NCI-H226 (cell line): Measurements from ENCODE around the gene EFNB1.
A peak's percentile ranks its signal among the peaks of the same experiment; 100 is the strongest.

Experiments used
- DNase-seq: peaks from one replicate; pipeline ENCODE4 v3.0.0-alpha.2; 2015

The EFNB1 gene

GRCh38 chrX:68827848-68828624 lies 785 bp upstream of the EFNB1 start:
- peak; percentile 65 for DNase-seq

DNA sequence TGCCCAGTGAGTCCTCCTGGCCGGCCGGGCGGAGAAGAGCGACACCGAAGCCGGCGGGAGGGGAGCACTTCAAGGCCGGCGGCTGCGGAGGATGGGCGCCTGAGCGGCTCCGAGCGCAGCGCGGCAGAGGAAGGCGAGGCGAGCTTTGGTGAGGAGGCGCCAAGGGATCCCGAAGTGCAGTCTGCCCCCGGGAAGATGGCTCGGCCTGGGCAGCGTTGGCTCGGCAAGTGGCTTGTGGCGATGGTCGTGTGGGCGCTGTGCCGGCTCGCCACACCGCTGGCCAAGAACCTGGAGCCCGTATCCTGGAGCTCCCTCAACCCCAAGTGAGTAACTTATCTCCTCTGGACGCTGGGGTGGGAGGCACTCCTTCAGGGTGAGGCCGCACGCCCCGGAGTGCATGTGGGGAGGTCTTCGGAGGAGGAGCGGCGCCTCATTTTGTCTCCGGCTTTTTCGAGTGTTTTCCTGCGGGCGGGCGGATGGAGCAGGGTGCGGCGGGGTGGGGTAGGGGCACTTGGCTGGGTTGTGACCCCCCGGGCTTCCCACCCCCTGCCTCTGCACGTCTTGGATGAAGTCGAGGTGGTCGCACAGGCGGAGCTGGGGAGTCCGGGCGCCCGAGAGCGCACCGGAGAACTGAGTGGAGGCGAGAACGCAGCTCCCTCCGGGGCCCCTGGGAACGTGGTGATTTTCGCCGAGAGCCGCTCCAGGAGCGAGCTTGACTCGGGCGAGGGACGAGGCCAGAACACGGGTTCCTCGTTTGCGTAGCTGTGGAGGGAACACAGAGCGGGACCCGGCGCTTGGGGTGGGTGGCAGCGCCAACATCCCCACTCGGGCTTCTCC lies 979 bp downstream of the EFNB1 start:
- DNase-seq, result no peak

DNA sequence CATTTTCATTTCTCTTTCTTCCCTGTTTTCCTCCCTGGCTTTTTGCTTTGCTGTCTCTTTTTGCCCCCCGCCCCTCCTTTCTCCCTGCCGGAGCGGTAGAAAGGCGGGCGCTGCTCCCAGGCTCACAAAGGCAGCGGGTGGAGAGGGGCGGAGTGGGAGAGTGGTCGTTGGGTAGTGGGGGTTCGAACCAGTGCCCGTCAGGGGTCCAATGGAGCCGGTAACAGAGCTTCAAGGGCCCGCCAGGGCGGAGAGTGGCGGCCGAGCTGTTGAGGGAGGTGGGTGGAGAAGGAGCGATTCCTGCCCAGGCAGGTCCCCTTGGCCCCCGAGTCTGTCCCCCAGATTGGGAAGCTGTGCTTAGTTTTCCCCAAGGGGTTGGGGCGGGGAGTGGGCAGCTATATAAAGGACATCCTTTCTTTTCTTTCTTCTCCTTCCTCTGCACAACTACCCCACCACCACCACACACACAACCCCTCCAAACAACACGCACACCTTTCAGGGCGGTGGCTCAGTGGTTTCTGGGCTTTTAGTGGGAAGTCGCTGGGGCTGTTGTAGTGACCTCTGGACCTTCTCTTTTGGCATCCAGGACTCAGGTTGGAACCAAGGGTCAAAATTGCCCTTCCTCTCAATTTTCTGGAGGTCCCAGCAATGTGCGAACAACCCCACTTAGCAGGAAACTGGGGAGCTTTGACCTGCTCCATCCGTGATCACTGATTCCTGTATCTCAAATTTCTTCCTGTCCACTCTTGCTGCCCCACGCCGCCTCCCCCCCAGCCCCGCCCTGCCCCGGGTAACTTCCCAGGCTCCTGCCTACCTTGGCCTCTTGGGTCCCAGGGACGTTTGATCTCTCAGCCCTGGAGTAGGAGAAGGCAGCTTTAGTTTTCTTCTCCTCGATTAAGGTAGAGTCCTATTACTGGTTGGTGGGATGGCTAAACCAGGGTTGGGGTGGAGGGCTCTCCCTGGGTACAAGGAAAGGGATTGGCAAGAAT lies 1.9 kb downstream of the EFNB1 start:
- no peak for DNase-seq

GRCh38 chrX:68831405-68832100 lies 2.7 kb downstream of the EFNB1 start:
- DNase-seq, result no peak

- DNase-seq, result peak; percentile 55
Observed at GRCh38 chrX:68832101-68832416, 3.2 kb downstream of the EFNB1 start.

- no peak for DNase-seq
Observed at GRCh38 chrX:68832516-68833447, 4.0 kb downstream of the EFNB1 start.

GRCh38 chrX:68833448-68833805 lies 4.6 kb downstream of the EFNB1 start:
- no peak for DNase-seq

DNA sequence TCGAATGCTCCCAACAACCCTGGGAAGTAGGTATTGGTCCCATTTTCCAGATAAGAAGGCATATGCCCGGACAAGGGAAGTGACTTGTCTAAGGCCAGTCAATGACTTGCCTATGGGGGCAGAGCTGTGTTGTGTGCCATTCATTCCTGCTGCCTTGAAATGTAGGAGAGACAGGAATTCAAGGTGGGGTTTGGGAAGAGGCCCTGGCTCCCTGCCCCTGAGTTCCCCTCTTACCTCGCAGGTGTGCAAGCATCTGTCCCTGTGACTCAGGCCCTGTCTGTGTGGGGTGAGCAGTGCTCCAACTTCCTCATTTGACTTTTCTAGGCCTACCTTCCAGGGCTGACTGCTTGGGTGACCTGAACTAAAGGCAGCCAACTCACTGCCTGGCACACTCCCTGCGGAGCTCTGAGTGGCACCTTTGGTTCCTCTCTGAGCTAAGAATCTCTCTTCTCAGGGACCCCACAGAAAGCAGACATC lies 5.1 kb downstream of the EFNB1 start:
- no peak for DNase-seq

DNA sequence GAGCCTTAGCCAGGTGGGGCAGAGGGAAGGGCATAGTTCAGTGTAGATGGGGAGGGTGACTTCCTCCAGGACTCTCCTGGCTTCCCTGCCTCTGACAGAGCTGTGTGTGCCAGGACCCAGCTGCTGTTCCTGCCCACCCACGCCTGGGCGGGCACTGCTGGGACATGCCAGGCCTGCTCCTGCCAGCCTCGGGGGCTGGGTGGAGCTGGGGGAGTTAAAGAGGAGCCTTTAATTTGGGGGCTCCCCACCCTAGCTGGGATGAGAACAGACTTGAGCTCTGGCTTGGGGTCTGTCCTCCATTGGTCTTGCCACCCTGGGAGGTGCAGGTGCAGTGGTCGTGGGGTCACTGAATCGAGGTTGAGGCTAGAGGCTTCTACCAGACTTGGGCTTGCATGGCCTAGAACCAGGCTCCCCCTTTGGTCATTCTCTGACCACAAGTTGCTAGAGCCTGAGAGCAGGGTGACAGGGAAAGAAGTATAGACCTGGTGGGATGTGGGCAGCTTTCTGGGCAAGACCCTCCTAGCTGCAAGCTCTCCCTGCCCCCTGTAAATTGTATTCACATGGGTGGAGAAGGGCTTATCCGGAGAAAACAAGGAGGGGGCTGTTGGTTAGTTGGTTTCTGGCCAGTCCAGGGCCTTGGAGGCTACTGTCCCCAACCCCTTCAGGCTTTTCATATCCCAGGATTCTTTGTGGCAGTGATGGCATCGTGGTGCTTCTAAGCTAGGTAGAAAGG lies 5.7 kb downstream of the EFNB1 start:
- DNase-seq, result no peak

DNA sequence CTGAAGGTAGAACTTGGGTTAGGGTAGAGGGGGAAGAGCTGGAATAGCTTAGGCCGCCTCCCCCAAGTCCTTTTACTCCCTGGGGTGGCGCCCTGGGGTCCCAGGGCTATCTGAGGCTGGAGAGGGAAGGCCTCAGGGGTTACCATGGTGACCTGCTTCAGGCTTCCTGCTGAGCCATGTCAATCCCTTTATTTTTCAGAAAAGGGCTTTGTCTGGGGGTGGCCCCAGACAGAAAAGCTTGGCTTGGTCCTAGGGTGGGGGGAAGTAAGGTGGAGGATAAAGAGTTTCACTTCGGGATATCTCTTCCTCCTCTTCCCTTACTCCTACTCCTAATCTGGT lies 6.3 kb downstream of the EFNB1 start:
- no peak for DNase-seq

DNA sequence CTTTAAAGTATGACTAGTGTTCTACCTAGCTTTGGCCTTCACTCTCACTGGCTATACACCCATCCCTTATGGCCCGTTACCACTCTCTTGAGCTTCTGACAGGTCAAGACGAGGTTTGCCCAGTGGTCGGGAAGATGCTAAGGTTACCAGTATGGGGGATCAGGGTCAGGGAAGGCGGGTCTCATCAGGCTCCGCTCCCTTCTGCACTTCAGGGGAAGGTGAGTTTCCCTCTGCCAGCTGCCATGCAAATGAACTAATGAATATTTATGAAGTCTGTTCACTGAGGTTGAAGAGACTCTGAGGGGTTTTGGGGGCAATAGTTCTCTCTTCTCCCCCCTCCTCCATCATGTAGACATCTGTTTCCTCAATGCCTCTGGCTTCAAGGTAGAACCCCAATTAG lies 6.6 kb downstream of the EFNB1 start:
- no peak for DNase-seq

DNA sequence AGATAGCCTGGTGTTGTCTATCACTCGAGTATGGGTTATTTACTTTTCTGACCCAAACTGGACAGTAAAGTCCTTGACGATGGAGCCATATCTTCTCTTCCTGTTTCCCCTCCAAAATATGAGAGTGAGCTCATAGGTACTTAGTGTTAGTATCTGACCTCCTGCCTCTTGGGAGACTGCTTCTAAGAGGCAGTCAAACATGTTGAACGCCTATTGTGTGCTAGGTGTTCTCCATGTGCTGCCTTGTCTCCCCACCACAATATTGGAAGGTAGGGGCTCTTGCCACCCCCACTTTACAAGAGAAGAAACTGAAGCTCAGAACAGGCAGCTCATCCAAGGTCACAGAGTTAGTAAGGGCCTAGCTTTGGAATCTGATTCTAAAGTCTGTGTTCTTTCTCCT lies 8.3 kb downstream of the EFNB1 start:
- DNase-seq, result no peak

DNA sequence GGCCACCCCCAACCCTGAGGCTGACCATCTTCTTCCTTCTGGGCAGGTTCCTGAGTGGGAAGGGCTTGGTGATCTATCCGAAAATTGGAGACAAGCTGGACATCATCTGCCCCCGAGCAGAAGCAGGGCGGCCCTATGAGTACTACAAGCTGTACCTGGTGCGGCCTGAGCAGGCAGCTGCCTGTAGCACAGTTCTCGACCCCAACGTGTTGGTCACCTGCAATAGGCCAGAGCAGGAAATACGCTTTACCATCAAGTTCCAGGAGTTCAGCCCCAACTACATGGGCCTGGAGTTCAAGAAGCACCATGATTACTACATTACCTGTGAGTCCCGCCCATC lies 9.7 kb downstream of the EFNB1 start:
- DNase-seq, result no peak

GRCh38 chrX:68839771-68840170 lies 10.9 kb downstream of the EFNB1 start:
- no peak for DNase-seq

- DNase-seq, result no peak
Observed at GRCh38 chrX:68840256-68840655, 11.4 kb downstream of the EFNB1 start.

DNA sequence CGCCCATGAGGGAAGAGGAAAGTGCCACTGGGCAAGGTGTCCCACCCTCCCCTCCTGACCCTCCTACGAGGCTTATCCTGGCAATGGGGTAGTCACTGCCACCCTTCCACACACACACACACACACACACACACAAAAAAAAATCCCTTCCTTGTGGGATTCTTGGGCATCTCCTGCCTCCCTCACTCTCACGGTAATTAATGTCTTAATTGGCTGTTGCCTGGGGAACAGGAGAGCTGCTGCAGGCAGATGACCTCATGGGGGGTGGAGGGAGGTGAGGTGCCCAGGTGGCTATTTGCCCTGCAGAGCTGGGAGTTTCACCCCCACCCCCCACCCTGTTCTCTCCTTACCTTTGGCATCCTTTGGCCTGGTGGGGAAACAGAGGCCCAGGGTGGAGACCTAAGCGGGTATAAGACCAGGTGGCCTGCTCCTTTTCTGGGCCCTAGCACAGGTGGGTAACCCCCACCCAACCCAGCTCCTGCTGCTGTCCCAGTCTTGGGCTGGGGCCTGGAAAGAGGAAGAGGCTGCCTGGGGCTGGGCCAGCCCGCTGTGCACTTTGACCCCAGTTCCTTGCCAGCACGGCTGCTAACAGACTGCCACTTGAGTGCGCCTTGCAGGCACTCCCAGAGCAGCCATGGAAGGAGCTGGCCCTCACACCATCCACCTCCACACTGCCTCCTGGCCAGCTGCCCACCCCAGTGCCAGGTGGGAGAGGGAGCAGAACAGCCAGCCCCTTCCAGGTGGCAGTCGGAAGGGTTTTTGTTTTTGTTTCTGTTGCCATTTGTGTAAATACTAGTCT lies 12.6 kb downstream of the EFNB1 start:
- no peak for DNase-seq

GRCh38 chrX:68842351-68842750 lies 13.5 kb downstream of the EFNB1 start:
- no peak for DNase-seq

DNA sequence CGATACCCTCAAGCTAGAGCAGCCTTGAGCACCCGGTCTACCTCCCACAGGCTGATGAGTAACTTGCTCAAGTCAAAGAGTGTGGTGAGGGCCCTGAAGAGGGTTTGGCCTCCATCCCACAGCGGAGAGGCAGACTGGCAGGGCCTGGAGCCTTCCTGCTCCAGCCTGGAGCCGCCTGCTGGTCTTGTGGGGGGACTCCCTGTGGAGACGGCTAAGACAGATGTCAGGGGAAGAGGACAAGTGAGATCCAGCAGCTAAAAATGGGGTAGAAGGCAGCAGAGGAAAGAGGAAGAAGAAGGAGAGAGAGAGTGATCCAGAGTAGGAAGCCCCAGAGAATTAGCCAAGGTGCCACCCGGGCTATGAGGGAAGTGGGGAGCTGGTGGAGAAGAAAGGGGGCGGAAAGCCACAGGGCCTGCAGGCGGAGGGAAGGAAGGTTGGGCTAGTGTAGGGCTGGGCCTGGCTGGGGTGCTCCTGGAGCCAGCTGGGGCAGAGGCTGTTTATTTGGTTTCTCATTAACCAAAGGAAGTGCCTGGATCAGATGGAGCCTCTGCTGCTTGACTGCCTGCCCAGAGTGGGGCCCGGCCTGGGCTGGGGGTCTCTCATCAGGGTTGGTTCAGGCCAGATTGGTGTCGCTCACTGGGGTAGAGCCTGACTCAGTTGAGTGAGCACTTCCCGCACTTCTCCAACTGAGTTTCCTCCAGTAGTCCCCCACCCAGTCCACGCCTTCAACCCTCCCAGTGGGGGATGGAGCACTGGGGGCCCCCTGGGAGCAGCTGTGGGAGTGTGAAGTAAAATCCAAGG lies 14.2 kb downstream of the EFNB1 start:
- DNase-seq, result no peak

GRCh38 chrX:68843992-68844391 lies 15.2 kb downstream of the EFNB1 start:
- no peak for DNase-seq
